ENCODE measurements around the gene CDKAL1. TPM values are rescaled to one million over a fixed set of nuclear protein-coding genes. Genes with fewer than 3 reads are reported as not detected.
A peak's percentile ranks its signal among the peaks of the same experiment; 100 is the strongest.

The CDKAL1 gene
- total and polyA plus RNA-seq, 3 experiments from 2014 or later, result 26.7 to 30.2 (median 29.6) TPM

GRCh38 chr6:21180800-21181337 lies 646.6 kb downstream of the CDKAL1 start:
- Histone ChIP-seq H3K4me3 (ENCODE audit: low read length) (no peak overlapping the region), H3K27ac (ENCODE audit: low read depth, low read length) (no peak overlapping the region), H3K9me3 (ENCODE audit: low read length) (no peaks in the 10 kb centered on the region), H3K4me1 (ENCODE audit: insufficient read depth, low read length) (no peaks in the 10 kb centered on the region), H3K27me3 (ENCODE audit: insufficient read depth, low read length, poor library complexity, severe bottlenecking) (no peaks in the 10 kb centered on the region), H3K36me3 (ENCODE audit: insufficient read depth, low read length) (no peaks in the 10 kb centered on the region)
- no peak for DNase-seq
- ChIA-PET POLR2A (no interaction called here), CTCF (no interaction called here)
- Mint-ChIP-seq H3K4me3 (no peak overlapping the region), H3K36me3 (peaks cover 4 to 33% (median 18%) of the 10 kb centered on the region in 3 donors), H3K9me3 (peaks cover 0 to 9% (median 3%) of the 10 kb centered on the region in 5 donors), H3K4me1 (no peaks in the 10 kb centered on the region), H3K27ac (no peak overlapping the region), H3K27me3 (no peaks in the 10 kb centered on the region)

GRCh38 chr6:21181866-21182265 lies 647.6 kb downstream of the CDKAL1 start:
- CTCF ChIA-PET, result no interaction called here
- Histone ChIP-seq H3K9me3 (ENCODE audit: low read length) (no peaks in the 10 kb centered on the region), H3K27ac (ENCODE audit: low read depth, low read length) (no peak overlapping the region), H3K36me3 (ENCODE audit: insufficient read depth, low read length) (no peaks in the 10 kb centered on the region), H3K27me3 (ENCODE audit: insufficient read depth, low read length, poor library complexity, severe bottlenecking) (no peaks in the 10 kb centered on the region), H3K4me3 (ENCODE audit: low read length) (no peak overlapping the region), H3K4me1 (ENCODE audit: insufficient read depth, low read length) (no peaks in the 10 kb centered on the region)
- peaks cover 0 to 9% (median 3%) of the 10 kb centered on the region in 5 donors for H3K9me3 Mint-ChIP-seq
- POLR2A ChIA-PET, result no interaction called here
- H3K27me3 Mint-ChIP-seq, result no peaks in the 10 kb centered on the region
- peaks cover 0 to 2% (median 0%) of the 10 kb centered on the region in 3 donors for H3K4me1 Mint-ChIP-seq
- H3K27ac Mint-ChIP-seq, result peak overlapping the region in 1 of 8 donors; percentile 9
- no peak for DNase-seq
- no peak overlapping the region for H3K4me3 Mint-ChIP-seq
- peaks cover 4 to 33% (median 18%) of the 10 kb centered on the region in 3 donors for H3K36me3 Mint-ChIP-seq

GRCh38 chr6:21182589-21182988 lies 648.3 kb downstream of the CDKAL1 start:
- no peak overlapping the region for H3K4me3 Mint-ChIP-seq
- no peak for DNase-seq
- H3K9me3 ChIP-seq (ENCODE audit: low read length), result no peaks in the 10 kb centered on the region
- H3K27ac ChIP-seq (ENCODE audit: low read depth, low read length), result no peak overlapping the region
- POLR2A ChIA-PET, result no interaction called here
- no peaks in the 10 kb centered on the region for H3K27me3 ChIP-seq (ENCODE audit: insufficient read depth, low read length, poor library complexity, severe bottlenecking)
- no peaks in the 10 kb centered on the region for H3K4me1 ChIP-seq (ENCODE audit: insufficient read depth, low read length)
- H3K27ac Mint-ChIP-seq, result no peak overlapping the region
- peaks cover 0 to 2% (median 0%) of the 10 kb centered on the region in 3 donors for H3K4me1 Mint-ChIP-seq
- no peak overlapping the region for H3K4me3 ChIP-seq (ENCODE audit: low read length)
- peaks cover 4 to 26% (median 17%) of the 10 kb centered on the region in 3 donors for H3K36me3 Mint-ChIP-seq
- no peaks in the 10 kb centered on the region for H3K27me3 Mint-ChIP-seq
- CTCF ChIA-PET, result no interaction called here
- H3K9me3 Mint-ChIP-seq, result peaks cover 0 to 9% (median 3%) of the 10 kb centered on the region in 5 donors
- no peaks in the 10 kb centered on the region for H3K36me3 ChIP-seq (ENCODE audit: insufficient read depth, low read length)

- DNase-seq, result no peak
- Histone ChIP-seq H3K4me1 (ENCODE audit: insufficient read depth, low read length) (no peaks in the 10 kb centered on the region), H3K27me3 (ENCODE audit: insufficient read depth, low read length, poor library complexity, severe bottlenecking) (no peaks in the 10 kb centered on the region), H3K36me3 (ENCODE audit: insufficient read depth, low read length) (no peaks in the 10 kb centered on the region), H3K4me3 (ENCODE audit: low read length) (no peak overlapping the region), H3K27ac (ENCODE audit: low read depth, low read length) (no peak overlapping the region), H3K9me3 (ENCODE audit: low read length) (no peaks in the 10 kb centered on the region)
- Mint-ChIP-seq H3K4me1 (peaks cover 14 to 19% (median 17%) of the 10 kb centered on the region in 3 donors), H3K4me3 (no peak overlapping the region), H3K9me3 (peaks cover 0 to under 1% (median 0%) of the 10 kb centered on the region in 5 donors), H3K36me3 (peaks cover 4 to 12% (median 6%) of the 10 kb centered on the region in 3 donors), H3K27me3 (no peaks in the 10 kb centered on the region), H3K27ac (no peak overlapping the region)
- ChIA-PET CTCF (no interaction called here), POLR2A (no interaction called here)
These were observed 651.7 kb downstream of the CDKAL1 start for GRCh38 chr6:21185861-21186478.

GRCh38 chr6:21186479-21187055 lies 652.3 kb downstream of the CDKAL1 start:
- no peak overlapping the region for H3K4me3 ChIP-seq (ENCODE audit: low read length)
- no peaks in the 10 kb centered on the region for H3K27me3 ChIP-seq (ENCODE audit: insufficient read depth, low read length, poor library complexity, severe bottlenecking)
- no peak overlapping the region for H3K27ac ChIP-seq (ENCODE audit: low read depth, low read length)
- H3K4me1 ChIP-seq (ENCODE audit: insufficient read depth, low read length), result no peaks in the 10 kb centered on the region
- no peaks in the 10 kb centered on the region for H3K36me3 ChIP-seq (ENCODE audit: insufficient read depth, low read length)
- ChIA-PET CTCF (no interaction called here), POLR2A (no interaction called here)
- no peak for DNase-seq
- Mint-ChIP-seq H3K4me3 (no peak overlapping the region), H3K4me1 (peaks cover 14 to 23% (median 22%) of the 10 kb centered on the region in 3 donors), H3K27ac (no peak overlapping the region), H3K36me3 (peaks cover 4 to 17% (median 5%) of the 10 kb centered on the region in 3 donors), H3K9me3 (no peaks in the 10 kb centered on the region), H3K27me3 (no peaks in the 10 kb centered on the region)
- no peaks in the 10 kb centered on the region for H3K9me3 ChIP-seq (ENCODE audit: low read length)

- no peaks in the 10 kb centered on the region for H3K4me1 ChIP-seq (ENCODE audit: insufficient read depth, low read length)
- H3K27me3 ChIP-seq (ENCODE audit: insufficient read depth, low read length, poor library complexity, severe bottlenecking), result no peaks in the 10 kb centered on the region
- no peak for DNase-seq
- ChIA-PET POLR2A (no interaction called here), CTCF (no interaction called here)
- no peak overlapping the region for H3K4me3 ChIP-seq (ENCODE audit: low read length)
- no peak overlapping the region for H3K27ac ChIP-seq (ENCODE audit: low read depth, low read length)
- Mint-ChIP-seq H3K27ac (no peak overlapping the region), H3K4me3 (no peak overlapping the region), H3K4me1 (peaks cover 14 to 23% (median 22%) of the 10 kb centered on the region in 3 donors), H3K27me3 (no peaks in the 10 kb centered on the region), H3K9me3 (no peaks in the 10 kb centered on the region), H3K36me3 (peaks cover 5 to 19% (median 6%) of the 10 kb centered on the region in 3 donors)
- H3K9me3 ChIP-seq (ENCODE audit: low read length), result no peaks in the 10 kb centered on the region
- no peaks in the 10 kb centered on the region for H3K36me3 ChIP-seq (ENCODE audit: insufficient read depth, low read length)
These were observed 653.2 kb downstream of the CDKAL1 start for GRCh38 chr6:21187485-21187884.

- no peaks in the 10 kb centered on the region for H3K27me3 ChIP-seq (ENCODE audit: insufficient read depth, low read length, poor library complexity, severe bottlenecking)
- H3K4me3 Mint-ChIP-seq, result no peak overlapping the region
- H3K36me3 Mint-ChIP-seq, result peaks cover 6 to 24% (median 12%) of the 10 kb centered on the region in 3 donors
- H3K4me3 ChIP-seq (ENCODE audit: low read length), result no peak overlapping the region
- POLR2A ChIA-PET, result no interaction called here
- no peaks in the 10 kb centered on the region for H3K4me1 ChIP-seq (ENCODE audit: insufficient read depth, low read length)
- peaks cover 0 to 1% (median 0%) of the 10 kb centered on the region in 5 donors for H3K9me3 Mint-ChIP-seq
- no peaks in the 10 kb centered on the region for H3K36me3 ChIP-seq (ENCODE audit: insufficient read depth, low read length)
- no peaks in the 10 kb centered on the region for H3K9me3 ChIP-seq (ENCODE audit: low read length)
- H3K4me1 Mint-ChIP-seq, result peaks cover 14 to 23% (median 22%) of the 10 kb centered on the region in 3 donors
- CTCF ChIA-PET, result no interaction called here
- no peak for DNase-seq
- peak overlapping the region in 1 of 8 donors; percentile 83 for H3K27ac Mint-ChIP-seq
- no peak overlapping the region for H3K27ac ChIP-seq (ENCODE audit: low read depth, low read length)
- no peaks in the 10 kb centered on the region for H3K27me3 Mint-ChIP-seq
These were observed 654.4 kb downstream of the CDKAL1 start for GRCh38 chr6:21188505-21189223.

GRCh38 chr6:21189759-21190158 lies 655.5 kb downstream of the CDKAL1 start:
- no peaks in the 10 kb centered on the region for H3K36me3 ChIP-seq (ENCODE audit: insufficient read depth, low read length)
- peaks cover 14 to 23% (median 22%) of the 10 kb centered on the region in 3 donors for H3K4me1 Mint-ChIP-seq
- no peak overlapping the region for H3K4me3 ChIP-seq (ENCODE audit: low read length)
- no peaks in the 10 kb centered on the region for H3K27me3 Mint-ChIP-seq
- H3K36me3 Mint-ChIP-seq, result peaks cover 5 to 26% (median 8%) of the 10 kb centered on the region in 3 donors
- H3K9me3 Mint-ChIP-seq, result peaks cover 0 to 2% (median 0%) of the 10 kb centered on the region in 5 donors
- POLR2A ChIA-PET, result no interaction called here
- H3K4me3 Mint-ChIP-seq, result no peak overlapping the region
- H3K27me3 ChIP-seq (ENCODE audit: insufficient read depth, low read length, poor library complexity, severe bottlenecking), result no peaks in the 10 kb centered on the region
- H3K27ac Mint-ChIP-seq, result no peak overlapping the region
- no peaks in the 10 kb centered on the region for H3K4me1 ChIP-seq (ENCODE audit: insufficient read depth, low read length)
- no peak overlapping the region for H3K27ac ChIP-seq (ENCODE audit: low read depth, low read length)
- no peaks in the 10 kb centered on the region for H3K9me3 ChIP-seq (ENCODE audit: low read length)
- CTCF ChIA-PET, result no interaction called here
- DNase-seq, result no peak

Data from CD8-positive, alpha-beta memory T cell (primary cell).